NCI-H1436 treated with DMSO at 0.1 percent for 48 hours (cell line): ENCODE data around the gene PTBP1.
"Not testable (repeated sequence)": the region's sequence is repeated elsewhere in the genome, so short reads cannot be mapped to it uniquely, and the experiment has no call there.

ENCODE experiments used
- DNase-seq: peaks from one replicate; lab custom pipeline; 2025; lab: John Stamatoyannopoulos, UW

PTBP1 gene

DNA sequence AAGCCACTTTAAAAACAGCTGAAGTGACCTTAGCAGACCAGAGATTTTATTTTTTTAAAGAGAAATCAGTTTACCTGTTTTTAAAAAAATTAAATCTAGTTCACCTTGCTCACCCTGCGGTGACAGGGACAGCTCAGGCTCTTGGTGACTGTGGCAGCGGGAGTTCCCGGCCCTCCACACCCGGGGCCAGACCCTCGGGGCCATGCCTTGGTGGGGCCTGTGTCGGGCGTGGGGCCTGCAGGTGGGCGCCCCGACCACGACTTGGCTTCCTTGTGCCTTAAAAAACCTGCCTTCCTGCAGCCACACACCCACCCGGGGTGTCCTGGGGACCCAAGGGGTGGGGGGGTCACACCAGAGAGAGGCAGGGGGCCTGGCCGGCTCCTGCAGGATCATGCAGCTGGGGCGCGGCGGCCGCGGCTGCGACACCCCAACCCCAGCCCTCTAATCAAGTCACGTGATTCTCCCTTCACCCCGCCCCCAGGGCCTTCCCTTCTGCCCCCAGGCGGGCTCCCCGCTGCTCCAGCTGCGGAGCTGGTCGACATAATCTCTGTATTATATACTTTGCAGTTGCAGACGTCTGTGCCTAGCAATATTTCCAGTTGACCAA, 13.7 kb downstream of the PTBP1 start:
- no peak for DNase-seq

DNA sequence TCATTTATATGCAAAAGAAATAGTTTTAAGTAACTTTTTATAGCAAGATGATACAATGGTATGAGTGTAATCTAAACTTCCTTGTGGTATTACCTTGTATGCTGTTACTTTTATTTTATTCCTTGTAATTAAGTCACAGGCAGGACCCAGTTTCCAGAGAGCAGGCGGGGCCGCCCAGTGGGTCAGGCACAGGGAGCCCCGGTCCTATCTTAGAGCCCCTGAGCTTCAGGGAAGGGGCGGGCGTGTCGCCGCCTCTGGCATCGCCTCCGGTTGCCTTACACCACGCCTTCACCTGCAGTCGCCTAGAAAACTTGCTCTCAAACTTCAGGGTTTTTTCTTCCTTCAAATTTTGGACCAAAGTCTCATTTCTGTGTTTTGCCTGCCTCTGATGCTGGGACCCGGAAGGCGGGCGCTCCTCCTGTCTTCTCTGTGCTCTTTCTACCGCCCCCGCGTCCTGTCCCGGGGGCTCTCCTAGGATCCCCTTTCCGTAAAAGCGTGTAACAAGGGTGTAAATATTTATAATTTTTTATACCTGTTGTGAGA, 14.3 kb downstream of the PTBP1 start:
- DNase-seq = no peak

DNA sequence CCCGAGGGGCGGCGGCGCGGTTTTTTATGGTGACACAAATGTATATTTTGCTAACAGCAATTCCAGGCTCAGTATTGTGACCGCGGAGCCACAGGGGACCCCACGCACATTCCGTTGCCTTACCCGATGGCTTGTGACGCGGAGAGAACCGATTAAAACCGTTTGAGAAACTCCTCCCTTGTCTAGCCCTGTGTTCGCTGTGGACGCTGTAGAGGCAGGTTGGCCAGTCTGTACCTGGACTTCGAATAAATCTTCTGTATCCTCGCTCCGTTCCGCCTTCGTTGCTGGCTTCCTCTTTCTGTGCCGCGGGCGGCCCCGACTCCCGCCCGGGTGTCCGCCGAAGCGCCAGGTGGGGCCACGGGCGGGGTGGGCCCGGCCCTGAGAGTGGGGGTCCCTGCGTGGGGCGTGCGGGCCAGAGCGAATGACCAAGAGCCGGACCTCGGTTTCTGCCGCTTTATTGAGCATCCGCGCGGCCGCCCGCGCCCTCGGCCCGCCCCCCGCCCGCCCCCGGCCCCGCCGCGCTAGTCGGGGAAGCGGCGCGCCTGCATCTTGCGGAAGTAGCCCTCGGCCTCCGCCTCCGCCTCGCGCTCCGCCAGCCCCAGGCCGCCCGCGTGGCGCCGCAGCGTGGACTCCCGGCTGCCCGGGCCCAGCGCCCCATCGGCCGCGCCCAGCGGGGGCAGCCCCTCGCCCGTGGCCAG, 14.9 kb downstream of the PTBP1 start:
- no peak for DNase-seq

DNA sequence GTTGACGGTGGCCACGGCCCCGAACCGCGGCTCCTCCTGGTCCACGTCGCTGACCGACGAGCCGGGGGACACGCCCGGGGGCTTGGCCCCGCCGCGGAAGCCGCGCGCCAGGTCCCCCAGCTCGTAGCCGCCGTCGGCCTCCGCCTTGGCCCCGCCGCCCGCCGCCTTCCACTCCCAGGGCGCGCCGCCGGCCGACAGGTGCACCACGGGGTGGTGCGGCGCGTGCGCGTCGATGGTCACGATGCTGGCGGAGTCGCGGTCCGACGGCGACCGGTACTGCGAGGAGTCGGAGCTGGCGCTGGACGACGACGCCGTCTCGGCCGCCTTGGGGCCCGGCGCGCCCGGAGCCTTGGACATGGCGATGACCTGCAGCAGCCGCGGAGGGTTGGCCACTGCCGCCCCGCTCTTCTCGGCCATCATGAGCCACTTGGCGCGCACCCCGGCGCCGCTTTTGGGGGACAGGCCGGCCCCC, 15.5 kb downstream of the PTBP1 start:
- no peak for DNase-seq

DNA sequence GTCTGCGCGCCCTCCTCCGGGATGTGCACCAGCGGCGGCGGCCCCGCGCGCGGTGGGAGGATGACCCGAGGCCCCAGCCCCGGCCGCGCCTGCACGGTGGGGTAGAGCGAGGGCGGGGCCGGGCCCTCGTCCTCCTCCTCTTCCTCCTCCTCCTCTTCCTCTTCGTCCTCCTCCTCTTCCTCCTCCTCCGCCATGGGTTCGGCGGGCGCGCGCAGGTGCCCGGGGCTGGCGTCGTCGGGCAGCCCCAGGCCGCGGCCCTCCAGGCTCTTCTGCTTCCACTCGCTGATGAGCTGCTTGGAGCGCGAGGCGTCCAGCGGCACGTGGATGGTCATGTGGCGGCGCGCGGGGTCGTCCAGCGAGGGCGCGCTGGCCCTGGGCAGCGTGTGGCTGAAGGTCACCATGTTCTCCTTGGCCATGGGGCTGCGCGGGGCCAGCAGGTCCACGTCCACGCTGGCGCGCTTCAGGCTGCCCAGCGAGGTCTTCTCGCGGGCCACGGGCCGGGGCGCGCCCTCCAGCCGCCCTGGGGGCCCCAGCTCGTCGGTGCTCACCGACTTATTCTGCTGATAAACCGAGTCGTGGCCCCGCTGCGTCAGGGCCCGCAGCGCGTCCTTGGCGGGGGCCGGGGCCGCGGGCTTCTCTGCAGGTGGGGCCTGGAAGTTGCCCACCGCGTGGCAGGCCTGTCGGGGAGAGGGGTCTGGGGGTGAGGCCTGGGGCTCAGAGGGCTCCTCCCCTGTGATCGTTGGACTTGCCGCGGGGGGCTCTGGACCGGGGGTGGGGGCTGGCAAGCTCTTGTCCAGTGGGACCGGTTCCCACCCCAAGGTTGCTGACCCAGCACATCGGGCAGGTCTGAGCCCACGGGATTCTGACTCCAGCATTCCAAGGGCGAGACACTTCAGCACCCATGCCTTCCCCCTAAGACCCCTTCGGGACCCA, 16.2 kb downstream of the PTBP1 start:
- no peak for DNase-seq

DNA sequence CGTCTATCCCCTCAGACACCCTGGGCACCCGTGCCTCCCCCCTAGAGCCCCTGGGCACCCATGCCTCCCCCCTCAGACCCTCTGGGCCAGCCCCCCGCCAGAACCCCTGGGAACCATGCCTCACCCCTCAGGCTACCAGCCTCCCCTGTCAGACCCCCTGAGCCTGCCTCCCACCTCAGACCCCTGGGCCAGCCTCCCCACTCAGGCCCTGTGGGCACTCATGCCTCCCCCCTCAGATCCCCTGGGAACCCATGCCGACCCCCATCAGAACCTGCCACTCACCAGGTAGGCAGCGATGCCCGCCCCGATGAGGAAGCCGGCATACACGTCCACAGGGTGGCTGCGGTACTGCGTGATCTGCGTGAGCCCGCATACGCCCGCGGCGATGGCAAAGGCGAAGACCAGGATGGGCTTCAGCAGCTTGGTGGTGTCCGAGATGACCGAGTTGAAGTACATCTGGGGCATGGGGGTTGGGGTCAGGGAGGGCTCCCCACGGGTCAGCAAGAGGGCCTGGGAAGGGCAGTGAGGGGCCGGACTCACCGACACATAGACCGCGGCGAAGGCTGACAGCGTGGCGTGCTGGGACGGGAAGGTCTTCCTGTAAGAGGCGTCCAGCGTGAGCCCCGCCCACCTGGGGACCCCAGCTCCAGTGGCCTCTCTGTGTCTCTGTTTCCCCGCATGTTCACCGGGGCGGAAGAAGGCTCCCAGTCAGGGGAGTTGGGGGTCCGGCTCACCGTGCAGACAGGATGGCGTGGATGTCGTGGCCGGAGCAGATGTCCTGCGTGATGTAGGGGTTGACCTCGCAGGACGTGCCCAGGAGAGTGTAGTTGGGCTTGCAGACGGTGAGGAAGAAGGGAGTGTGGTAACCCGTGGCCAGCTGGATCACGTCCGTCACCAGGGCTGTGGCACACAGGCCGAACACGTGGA, 17.2 kb downstream of the PTBP1 start:
- DNase-seq = no peak

DNA sequence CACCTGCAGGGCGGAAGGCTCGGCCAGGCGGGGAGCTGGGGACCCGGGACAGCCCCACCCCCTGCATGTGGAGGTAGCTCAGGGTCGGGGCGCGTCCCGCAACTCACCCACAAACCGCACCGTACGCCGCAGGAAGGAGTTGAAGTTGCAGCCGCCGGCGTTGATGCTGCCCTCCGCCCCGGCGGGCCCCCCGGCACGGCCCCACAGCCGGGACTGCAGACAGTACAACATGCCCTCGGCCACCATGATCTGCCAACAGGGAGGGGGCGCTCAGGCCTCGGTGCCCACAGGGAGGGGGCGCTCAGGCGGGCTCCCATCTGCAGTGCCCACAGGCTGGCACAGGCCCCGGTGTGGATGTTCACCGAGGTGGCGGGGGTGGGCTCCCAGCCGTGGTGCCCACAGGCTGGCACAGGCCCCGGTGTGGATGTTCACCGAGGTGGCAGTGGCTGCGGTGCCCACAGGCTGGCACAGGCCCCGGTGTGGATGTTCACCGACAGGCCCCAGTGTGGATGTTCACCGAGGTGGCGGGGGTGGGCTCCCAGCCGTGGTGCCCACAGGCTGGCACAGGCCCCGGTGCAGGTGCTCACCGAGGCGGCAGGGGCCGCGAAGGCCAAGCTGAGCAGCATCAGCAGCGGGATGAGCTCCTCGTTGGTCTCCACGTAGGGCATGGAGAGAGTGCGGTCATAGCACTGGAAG, 18.0 kb downstream of the PTBP1 start:
- DNase-seq = no peak

DNA sequence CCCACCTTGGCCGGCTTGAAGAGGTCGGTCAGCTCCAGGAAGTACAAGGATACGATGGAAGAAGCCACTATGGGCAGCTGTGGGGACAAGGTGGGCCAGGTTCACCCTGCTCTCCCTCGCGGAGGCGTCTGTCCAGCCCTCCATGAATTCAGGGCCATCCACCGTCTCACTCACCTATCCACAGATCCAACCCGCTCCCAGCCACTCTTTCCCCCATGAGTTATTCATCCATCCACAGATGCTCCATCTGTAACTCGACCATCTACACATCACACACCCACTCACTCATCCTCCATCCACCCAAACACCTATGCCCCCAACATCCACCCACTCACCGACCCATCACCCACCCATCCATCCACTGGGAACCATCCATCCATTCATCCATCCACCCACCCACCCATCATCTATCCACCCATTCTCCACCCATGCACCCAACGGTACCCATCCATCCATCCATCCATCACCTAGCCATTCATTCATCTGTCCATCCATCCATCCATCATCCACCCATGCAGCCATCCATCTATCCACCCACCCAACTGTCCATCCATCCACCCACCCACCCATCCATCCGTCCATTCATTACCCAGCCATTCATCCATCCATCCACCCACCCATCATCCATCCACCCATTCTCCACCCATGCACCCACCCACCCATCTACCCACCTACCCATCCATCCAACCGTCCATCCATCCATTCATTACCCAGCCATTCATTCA, 18.7 kb downstream of the PTBP1 start:
- DNase-seq = no peak

DNA sequence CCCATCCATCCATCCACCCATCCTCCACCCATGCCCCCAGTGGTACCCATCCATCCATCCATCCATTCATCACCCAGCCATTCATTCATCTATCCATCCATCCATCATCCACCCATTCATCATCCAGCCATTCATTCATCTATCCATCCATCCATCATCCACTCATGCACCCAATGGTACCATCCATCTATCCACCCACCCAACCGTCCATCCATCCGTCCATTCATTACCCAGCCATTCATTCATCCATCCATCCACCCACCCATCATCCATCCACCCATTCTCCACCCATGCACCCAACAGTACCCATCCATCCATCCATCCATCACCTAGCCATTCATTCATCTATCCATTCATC, 19.2 kb downstream of the PTBP1 start:
- DNase-seq = no peak

DNA sequence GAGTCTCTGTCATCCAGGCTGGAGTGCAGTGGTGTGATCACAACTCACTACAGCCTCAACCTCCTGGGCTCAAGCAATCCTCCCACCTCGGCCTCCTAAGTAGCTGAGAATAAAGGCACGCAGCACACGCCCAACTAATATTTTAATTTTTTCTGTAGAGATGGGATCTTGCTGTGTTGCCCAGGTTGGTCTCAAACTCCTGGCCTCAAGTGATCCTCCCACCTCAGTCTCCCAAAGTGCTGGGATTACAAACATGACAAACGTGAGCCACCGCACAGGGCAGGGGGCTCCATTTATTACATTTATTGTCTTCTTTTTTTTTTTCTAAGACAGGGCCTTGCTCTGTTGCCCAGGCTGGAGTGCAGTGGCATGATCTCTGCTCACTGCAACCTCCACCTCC, 23.0 kb downstream of the PTBP1 start:
- not testable (repeated sequence) for DNase-seq

DNA sequence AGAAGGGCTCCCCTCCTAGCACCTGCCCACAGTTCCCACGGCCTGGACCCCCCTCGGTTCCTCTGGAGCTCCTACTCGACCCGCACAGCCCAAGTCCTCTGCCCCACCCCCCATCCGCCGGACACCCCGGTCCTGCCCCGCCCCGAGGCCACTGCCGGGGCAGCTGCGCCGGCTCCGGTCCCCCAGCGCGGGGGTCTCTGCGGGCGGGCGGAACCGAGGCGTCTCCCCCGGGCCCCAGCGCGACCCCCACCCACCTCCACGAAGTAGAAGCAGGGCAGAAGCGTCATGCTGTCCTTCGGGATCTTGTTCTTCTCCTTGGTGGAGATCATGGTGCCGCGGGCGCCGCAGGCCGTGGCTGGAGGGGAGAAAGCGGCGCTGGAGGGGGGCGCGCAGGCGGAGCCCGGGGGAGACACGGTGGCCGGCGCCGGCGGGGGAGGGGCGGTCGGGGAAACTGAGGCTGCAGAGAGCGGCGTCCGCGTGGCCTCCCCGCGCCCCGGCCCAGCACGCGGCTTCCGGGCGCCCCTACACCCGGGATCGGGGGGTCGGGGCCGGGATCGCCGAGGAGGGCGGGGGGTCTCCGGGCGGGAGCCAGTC, 24.1 kb downstream of the PTBP1 start:
- no peak for DNase-seq

DNA sequence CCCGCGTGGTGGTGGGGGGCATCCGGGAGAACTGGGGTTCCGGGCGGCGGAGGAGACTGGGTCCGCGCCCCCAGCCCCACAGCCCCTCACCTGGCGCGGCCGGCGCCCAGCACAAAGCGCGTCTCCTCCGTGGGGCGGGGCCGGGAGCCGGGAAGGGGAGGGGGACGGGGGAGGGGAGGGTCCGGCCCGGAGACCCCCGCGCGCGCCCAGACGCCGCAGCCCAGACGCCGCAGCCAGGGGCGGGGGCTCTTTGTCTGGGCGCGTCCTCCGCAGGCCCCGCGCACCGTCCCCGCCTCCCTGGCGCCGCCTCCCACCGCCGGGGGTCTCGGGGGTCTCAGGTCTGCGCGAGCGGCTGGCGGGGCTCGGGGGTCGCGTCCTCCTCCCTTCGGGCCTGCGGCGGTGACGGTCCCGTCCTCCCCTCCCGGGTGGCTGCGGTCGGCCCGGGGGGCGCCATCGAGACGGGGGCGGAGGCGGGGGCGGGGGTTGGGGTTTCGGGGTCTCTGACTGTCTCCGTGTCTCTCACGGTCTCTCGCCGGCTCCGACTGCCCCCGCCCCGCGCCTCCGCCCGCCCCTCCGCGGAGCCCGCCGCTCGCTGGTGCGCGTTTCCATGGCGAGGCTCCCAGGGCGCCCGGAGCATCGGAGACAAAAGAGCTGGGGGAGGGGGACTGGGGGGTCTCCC, 24.7 kb downstream of the PTBP1 start, which contains the start of gene PLPPR3:
TSS of gene PLPPR3 (minus strand) at position 131 of the 679 bp plus-strand sequence. CDS start 396 bp downstream, outside the sequence.
- DNase-seq = no peak

DNA sequence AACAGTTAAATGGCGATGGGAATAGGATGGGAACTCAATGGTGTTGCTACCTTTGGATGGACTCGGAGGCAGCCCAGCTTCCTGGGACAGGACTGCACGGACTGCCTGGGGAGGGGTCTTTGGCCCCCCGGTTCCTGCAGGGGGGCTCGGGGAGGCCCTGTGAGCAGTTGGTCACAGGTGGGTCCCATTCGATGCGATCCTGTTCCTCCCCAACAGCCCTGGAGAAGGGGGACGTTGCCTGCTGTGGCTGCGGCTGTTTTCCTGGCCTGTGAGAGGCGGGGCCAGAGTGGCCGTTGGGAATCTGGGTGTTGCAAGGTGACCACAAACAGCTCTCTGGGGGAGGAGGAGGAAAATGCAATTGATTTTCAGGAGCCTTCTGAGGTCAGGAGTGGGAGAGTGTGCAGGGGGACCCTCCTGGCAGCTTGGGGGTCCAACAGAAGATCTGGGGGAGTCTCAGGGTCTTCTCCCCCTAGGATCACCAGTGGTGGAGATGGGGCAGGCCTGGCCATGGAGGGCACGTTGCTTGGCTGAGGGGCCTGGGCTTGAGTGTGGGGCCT, 26.4 kb downstream of the PTBP1 start:
- no peak for DNase-seq

DNA sequence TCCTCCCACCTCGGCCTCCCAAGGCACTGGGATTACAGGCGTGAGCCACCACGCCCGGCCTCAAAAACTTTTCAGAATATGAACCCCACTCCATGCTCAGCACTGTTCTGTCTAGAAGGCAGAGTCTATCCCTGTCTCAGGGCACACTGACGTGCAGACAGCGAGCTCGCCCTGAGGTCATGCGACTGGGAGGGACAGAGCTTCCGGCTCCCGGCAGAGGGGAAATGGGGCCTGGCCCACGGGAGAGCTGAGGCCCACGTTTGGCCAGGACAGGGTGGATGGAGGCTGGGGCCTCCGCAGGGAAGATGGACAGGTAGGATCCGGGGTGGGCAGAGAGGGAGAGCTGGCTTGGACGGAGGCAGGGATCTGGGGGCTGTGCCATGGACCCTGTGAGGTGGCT, 27.6 kb downstream of the PTBP1 start:
- no peak for DNase-seq

DNA sequence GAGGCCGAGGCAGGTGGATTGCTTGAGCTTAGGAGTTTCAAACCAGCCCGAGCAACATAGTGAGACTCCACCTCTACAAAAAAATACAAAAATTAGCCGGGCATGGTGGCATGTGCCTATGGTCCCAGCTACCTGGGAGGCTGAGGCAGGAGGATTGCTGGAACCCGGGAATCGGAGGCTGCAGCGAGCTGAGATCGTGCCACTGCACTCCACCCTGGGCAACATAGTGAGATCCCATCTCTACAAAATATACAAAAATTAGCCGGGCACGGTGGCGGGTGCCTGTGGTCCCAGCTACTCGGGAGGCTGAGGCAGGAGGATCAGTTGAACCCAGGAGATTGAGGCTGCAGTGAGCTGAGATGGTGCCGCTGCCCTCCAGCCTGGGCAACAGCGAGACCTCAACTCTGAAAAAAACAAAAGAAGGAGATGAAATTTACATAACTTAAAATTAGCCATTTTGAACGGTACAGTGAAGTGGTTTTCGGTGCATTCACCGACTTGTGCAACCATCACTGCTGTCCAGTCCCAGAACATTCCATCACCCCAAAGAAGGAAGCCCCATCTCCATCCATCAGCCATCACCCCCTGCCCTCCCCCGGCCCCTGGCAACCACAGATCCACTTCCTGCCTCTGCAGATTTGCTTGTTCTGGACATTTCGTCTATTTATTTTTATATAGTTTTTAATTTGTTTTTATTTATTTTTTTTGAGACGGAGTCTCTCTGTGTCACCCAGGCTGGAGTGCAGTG, 28.8 kb downstream of the PTBP1 start:
- no peak for DNase-seq

DNA sequence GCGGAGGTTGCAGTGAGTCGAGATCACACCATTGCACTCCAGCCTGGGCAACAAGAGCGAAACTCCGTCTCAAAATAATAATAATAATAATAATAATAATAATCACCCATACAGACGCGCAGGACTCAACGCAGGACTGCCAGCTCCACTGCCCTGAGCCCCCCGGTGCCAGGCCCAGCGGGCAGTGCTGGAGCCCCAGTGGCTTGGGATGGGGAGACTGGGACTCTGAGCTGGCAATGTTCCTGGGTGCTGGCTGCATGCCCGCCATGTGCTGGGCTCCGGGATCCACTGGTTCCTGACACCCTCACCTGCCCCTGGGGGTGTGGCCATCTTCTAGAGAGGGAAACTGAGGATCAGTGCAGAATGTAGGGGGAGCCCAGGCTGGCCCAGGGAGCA, 30.1 kb downstream of the PTBP1 start:
- DNase-seq = no peak

DNA sequence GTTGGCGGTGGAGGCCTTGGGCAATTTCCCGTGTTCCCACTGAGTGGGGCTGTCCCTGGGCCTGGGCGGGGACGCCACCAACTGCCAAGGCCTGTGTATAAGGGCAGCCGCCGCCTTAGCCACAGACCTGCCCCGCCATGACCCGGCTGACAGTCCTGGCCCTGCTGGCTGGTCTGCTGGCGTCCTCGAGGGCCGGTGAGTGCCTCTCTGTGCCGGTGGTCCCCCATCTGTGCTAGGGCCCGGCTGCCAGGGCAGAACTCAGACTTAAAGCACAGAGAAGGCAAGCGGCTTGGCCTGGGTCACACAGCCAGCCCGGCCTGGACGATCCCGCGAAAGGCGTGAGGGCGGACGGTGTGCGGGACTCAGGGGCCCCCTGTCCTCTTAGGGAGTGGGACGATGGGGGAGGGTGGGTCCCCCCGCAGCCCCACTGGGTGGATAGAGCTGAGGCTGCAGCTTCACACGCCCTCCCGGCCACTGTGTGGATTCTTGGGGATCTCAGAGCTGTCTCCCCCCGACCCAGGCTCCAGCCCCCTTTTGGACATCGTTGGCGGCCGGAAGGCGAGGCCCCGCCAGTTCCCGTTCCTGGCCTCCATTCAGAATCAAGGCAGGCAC, 30.6 kb downstream of the PTBP1 start, which contains the start of gene AZU1:
TSS of gene AZU1 (plus strand) at position 128 of the 612 bp plus-strand sequence. CDS start at position 138, 10 bp downstream.
- no peak for DNase-seq
